Astrocyte of the cerebellum (primary cell): ENCODE results near the gene KRT2.

Source experiments
- DNase-seq: peaks from one replicate; pipeline ENCODE4 v3.0.0-alpha.2; 2011; ENCODE audit warnings: low read depth
- H3K4me3 ChIP-seq: 2 replicates; pipeline ENCODE4 v1.5.1; 2011; ENCODE audit warnings: mild to moderate bottlenecking, low read depth, low read length, moderate library complexity
- CTCF ChIP-seq: IDR thresholded peaks from 2 replicates; pipeline ENCODE4 v1.5.1; 2012; ENCODE audit warnings: low read length, low read depth, moderate library complexity, mild to moderate bottlenecking; ENCODE audit errors: missing control alignments
- in situ Hi-C: cut with HindIII; loops from 2 replicates; pipeline ENCODE4 v1.10.0; 2017; ENCODE audit warnings: low sequenced_read_pairs

Gene KRT2

GRCh38 chr12:52662918-52663229 is 10.9 kb upstream of the KRT2 start:
- H3K4me3 ChIP-seq = no peak overlapping the region
- no peak for DNase-seq
- no peak for TF ChIP-seq CTCF
- in situ Hi-C loops = no loop called here

- no peak overlapping the region for H3K4me3 ChIP-seq
- DNase-seq = no peak
- in situ Hi-C loops = no loop called here
- no peak for TF ChIP-seq CTCF
These were observed 10.3 kb upstream of the KRT2 start for GRCh38 chr12:52662093-52662917.

- no peak for TF ChIP-seq CTCF
- H3K4me3 ChIP-seq = no peak overlapping the region
- in situ Hi-C loops = no loop called here
- no peak for DNase-seq
These were observed 9.7 kb upstream of the KRT2 start for GRCh38 chr12:52661668-52662067.

- DNase-seq = no peak
- H3K4me3 ChIP-seq = no peak overlapping the region
- in situ Hi-C loops = no loop called here
- no peak for TF ChIP-seq CTCF
These were observed 9.0 kb upstream of the KRT2 start for GRCh38 chr12:52660934-52661499.

- DNase-seq = no peak
- TF ChIP-seq CTCF = no peak
- H3K4me3 ChIP-seq = no peak overlapping the region
- in situ Hi-C loops = no loop called here
These were observed 7.9 kb upstream of the KRT2 start for GRCh38 chr12:52659951-52660350.

- H3K4me3 ChIP-seq = no peak overlapping the region
- no peak for DNase-seq
- TF ChIP-seq CTCF = no peak
- in situ Hi-C loops = no loop called here
These were observed 7.4 kb upstream of the KRT2 start for GRCh38 chr12:52659395-52659794.
